ENCODE measurements around the gene C1orf74. TPM values are rescaled to one million over a fixed set of nuclear protein-coding genes. Genes with fewer than 3 reads are reported as not detected.

The C1orf74 gene
- total RNA-seq, 1 donor from 2014 or later: 2.8 TPM

DNA sequence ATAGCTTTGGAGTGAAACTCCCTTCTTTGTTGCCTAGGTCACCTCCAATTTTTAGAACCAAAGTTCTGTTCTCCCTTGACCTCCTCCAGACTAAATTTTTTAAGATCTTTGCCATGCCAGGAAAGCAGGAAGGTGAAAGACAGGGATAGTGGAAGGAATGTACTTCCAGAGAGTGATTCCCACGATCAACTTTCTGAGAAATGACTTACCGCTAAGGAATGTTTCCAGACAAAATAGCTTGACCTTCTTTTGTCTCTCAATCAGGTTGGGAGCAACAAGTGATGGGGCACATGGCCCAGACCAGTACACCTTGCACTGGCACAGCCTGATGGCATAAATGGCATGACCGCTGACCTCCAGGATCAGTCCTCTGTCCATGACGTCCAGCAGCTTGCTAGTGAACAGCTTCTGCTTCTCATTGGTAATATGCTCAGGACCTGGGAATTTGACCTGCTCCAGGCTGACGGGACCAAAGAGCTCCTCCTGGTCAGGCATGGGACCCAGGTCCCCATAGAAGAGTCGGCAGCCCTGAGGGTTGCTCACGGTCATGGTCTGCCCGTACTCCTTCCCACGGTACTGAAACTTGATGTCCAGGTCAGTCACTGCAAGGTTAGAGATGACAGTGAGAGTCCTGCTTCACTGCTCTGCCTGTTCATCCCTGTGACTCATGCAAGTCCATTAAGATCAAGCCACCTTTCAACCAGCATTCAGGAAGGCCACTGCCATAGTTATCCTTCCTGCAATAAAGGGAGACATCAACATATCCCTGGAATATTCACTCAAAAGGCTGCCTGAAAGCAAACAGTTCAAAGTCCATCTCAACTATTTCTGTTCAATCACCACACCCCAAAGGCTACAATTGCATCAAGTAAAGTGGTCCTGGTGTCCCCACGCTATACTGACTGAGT lies 6.2 kb upstream of the C1orf74 start:
- H3K27me3 Mint-ChIP-seq (ENCODE audit: unreplicated experiment): peaks cover 4% of the 10 kb centered on the region

DNA sequence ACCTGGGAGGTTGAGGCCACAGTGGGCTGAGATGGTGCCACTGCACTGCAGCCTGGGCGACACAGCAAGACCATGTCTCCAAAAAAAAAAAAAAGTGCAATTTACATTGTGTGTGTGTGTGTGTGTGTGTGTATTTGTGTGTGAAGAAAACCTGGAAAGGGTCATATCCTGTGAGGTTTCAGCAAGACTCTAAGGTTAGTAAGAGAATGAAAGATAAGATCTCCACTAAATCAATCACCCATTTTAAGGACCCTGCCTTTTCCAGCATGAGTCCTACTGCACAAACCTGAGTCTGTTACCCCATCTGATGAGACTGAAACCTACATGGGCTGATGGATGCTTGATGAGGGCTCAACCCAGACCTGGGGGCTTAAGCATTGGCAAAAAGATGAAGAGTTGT lies 4.9 kb upstream of the C1orf74 start:
- H3K27ac Mint-ChIP-seq (ENCODE audit: unreplicated experiment): no peak overlapping the region
- H3K4me1 Mint-ChIP-seq (ENCODE audit: unreplicated experiment): peaks cover 9% of the 10 kb centered on the region
- DNase-seq (ENCODE audit: low spot score): no peak
- peaks cover 6% of the 10 kb centered on the region for H3K27me3 Mint-ChIP-seq (ENCODE audit: unreplicated experiment)
- peaks cover 30% of the 10 kb centered on the region for H3K36me3 Mint-ChIP-seq (ENCODE audit: low read depth, unreplicated experiment)
- no peak overlapping the region for H3K4me3 Mint-ChIP-seq (ENCODE audit: unreplicated experiment)
- TF ChIP-seq, protein P1, sequence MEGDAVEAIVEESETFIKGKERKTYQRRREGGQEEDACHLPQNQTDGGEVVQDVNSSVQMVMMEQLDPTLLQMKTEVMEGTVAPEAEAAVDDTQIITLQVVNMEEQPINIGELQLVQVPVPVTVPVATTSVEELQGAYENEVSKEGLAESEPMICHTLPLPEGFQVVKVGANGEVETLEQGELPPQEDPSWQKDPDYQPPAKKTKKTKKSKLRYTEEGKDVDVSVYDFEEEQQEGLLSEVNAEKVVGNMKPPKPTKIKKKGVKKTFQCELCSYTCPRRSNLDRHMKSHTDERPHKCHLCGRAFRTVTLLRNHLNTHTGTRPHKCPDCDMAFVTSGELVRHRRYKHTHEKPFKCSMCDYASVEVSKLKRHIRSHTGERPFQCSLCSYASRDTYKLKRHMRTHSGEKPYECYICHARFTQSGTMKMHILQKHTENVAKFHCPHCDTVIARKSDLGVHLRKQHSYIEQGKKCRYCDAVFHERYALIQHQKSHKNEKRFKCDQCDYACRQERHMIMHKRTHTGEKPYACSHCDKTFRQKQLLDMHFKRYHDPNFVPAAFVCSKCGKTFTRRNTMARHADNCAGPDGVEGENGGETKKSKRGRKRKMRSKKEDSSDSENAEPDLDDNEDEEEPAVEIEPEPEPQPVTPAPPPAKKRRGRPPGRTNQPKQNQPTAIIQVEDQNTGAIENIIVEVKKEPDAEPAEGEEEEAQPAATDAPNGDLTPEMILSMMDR (IDR thresholded peaks at IDR 0.05; ENCODE audit: unreplicated experiment): no peak
- H3K9me3 Mint-ChIP-seq (ENCODE audit: unreplicated experiment): no peaks in the 10 kb centered on the region

More for the DNA sequence above, 6.2 kb upstream of the C1orf74 start:
- DNase-seq (ENCODE audit: low spot score): no peak
- no peak overlapping the region for H3K27ac Mint-ChIP-seq (ENCODE audit: unreplicated experiment)
- peaks cover 30% of the 10 kb centered on the region for H3K36me3 Mint-ChIP-seq (ENCODE audit: low read depth, unreplicated experiment)
- peaks cover 2% of the 10 kb centered on the region for H3K4me1 Mint-ChIP-seq (ENCODE audit: unreplicated experiment)
- no peak overlapping the region for H3K4me3 Mint-ChIP-seq (ENCODE audit: unreplicated experiment)
- H3K9me3 Mint-ChIP-seq (ENCODE audit: unreplicated experiment): no peaks in the 10 kb centered on the region
- TF ChIP-seq, protein P1 (IDR thresholded peaks at IDR 0.05; ENCODE audit: unreplicated experiment): no peak

DNA sequence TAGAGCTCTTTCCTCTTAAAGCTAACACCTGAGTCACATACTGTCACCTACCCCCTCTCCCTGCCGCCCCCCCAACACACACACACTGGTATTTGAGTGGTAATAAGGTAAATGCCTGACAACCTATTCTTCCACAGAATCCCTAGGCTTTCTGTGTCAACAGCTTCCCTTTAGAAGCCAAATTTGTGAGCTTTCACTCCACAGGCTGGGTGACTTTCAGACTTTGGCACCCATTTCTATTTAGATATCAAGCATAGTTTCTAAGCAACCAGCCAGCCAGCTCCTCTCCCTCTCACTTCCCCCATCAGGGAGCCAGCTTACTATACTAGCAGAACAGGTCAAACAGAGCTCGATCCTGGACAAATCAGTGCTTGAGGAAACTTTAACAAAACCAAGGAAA lies 3.2 kb upstream of the C1orf74 start:
- TF ChIP-seq, protein P1 (IDR thresholded peaks at IDR 0.05; ENCODE audit: unreplicated experiment): no peak
- Mint-ChIP-seq H3K27ac (ENCODE audit: unreplicated experiment) (no peak overlapping the region), H3K4me1 (ENCODE audit: unreplicated experiment) (peaks cover 18% of the 10 kb centered on the region), H3K4me3 (ENCODE audit: unreplicated experiment) (no peak overlapping the region), H3K27me3 (ENCODE audit: unreplicated experiment) (peaks cover 12% of the 10 kb centered on the region), H3K9me3 (ENCODE audit: unreplicated experiment) (no peaks in the 10 kb centered on the region), H3K36me3 (ENCODE audit: low read depth, unreplicated experiment) (peaks cover 18% of the 10 kb centered on the region)
- DNase-seq (ENCODE audit: low spot score): no peak

DNA sequence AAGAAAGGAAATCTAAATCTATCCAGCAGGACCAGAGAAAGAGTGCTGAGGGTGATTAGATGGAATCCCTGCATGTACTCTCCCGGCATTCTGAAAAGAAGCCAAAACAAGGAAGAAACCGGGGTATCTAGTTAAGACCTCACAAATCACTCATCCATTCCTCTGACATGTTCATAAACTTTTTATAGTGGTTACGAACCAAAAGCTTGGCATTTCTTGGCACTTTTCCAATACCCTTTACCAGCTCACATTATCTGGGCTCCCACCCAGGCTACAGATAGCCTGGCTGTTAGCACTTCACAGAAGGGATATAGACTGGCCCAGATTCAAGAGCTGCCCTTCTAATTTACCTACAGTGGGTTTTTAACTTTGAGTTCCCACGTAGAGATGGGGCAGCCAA lies 1.8 kb upstream of the C1orf74 start:
- H3K27me3 Mint-ChIP-seq (ENCODE audit: unreplicated experiment): peaks cover 10% of the 10 kb centered on the region
- TF ChIP-seq, protein P1 (IDR thresholded peaks at IDR 0.05; ENCODE audit: unreplicated experiment): no peak
- no peak overlapping the region for H3K27ac Mint-ChIP-seq (ENCODE audit: unreplicated experiment)
- H3K36me3 Mint-ChIP-seq (ENCODE audit: low read depth, unreplicated experiment): peaks cover 18% of the 10 kb centered on the region
- DNase-seq (ENCODE audit: low spot score): no peak
- H3K4me1 Mint-ChIP-seq (ENCODE audit: unreplicated experiment): peaks cover 15% of the 10 kb centered on the region
- H3K4me3 Mint-ChIP-seq (ENCODE audit: unreplicated experiment): no peak overlapping the region
- H3K9me3 Mint-ChIP-seq (ENCODE audit: unreplicated experiment): no peaks in the 10 kb centered on the region

DNA sequence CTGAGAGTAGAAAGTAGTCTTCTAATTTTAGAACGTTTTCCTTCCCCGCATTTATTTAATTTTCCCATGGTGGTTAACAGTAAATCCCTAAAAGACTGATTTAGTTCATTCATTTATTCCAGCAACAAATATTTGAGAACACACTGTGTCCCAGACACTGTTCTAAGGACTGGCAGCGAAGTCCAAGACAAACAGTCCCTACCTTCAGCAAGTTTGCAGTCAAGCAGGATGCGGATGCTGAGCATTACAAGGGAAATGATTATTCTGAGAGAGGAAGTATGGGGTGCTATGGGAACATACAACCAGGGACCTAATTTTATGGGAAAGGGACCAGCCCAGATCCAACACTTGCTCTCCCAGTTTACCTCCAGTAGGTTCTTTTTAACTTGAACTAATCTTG lies 1.2 kb upstream of the C1orf74 start:
- H3K27ac Mint-ChIP-seq (ENCODE audit: unreplicated experiment): no peak overlapping the region
- peaks cover 10% of the 10 kb centered on the region for H3K27me3 Mint-ChIP-seq (ENCODE audit: unreplicated experiment)
- no peak for DNase-seq (ENCODE audit: low spot score)
- H3K4me3 Mint-ChIP-seq (ENCODE audit: unreplicated experiment): no peak overlapping the region
- TF ChIP-seq, protein P1 (IDR thresholded peaks at IDR 0.05; ENCODE audit: unreplicated experiment): no peak
- H3K4me1 Mint-ChIP-seq (ENCODE audit: unreplicated experiment): peaks cover 15% of the 10 kb centered on the region
- H3K36me3 Mint-ChIP-seq (ENCODE audit: low read depth, unreplicated experiment): peaks cover 14% of the 10 kb centered on the region
- H3K9me3 Mint-ChIP-seq (ENCODE audit: unreplicated experiment): no peaks in the 10 kb centered on the region
